ENCODE results near the gene HAUS1.

HAUS1 gene

DNA sequence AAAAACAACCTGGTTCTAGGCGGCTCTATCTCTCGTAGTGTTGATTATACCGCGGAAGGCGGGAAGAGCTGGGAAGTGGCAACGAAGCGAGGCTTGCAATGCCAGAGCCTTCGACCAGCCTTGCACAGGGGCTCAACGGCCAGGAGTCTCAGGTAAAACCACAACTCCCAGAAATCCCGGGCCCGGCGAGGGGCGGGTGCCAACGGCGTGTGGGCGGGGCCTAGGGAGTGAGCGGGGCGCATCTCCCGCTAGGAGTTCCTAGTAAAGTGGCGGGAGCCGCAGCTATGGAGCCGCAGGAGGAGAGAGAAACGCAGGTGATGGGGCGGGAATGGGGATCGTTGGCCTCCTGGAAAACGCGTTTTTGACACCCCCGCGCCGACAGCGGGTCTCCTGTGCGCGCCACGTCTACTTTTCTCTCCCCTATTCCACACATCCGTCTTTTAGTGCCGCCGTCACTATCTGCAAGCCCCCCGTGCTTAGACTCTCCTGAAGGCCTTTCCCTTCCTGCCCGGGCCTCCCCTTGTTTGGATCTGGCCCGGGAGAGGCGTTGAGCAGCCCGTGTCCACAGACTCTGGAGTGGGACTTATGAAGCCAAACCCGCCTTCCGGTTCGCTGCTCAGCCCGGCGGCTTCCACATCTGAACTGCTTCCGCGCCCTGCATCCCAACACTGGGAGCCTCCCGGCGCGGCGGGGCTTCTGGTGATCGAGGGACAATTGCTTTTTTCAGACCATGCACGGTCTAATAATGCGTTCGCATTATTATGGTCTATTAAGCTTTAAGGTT lies at the start of gene HAUS1:
Gene HAUS1, plus strand, starts transcription at position 258 of the 784 bp plus-strand sequence. Its CDS starts 27 bp downstream, at position 285.
- peaks cover 11% of the 10 kb centered on the region for H3K4me1 ChIP-seq
- H3K36me3 ChIP-seq (replicated peaks): peaks cover 20% of the 10 kb centered on the region
- in situ Hi-C loops (cut with MboI; ENCODE audit: low sequenced_read_pairs): no loop called here
- peak; percentile 91 to 97 for DNase-seq (ENCODE audit: low spot score in 2 of 2)
- H3K9me3 ChIP-seq: no peaks in the 10 kb centered on the region
- H3K4me3 ChIP-seq: peak within 1 kb of the TSS; percentile 64
- H3K27me3 ChIP-seq (ENCODE audit: low read depth): no peaks in the 10 kb centered on the region

DNA sequence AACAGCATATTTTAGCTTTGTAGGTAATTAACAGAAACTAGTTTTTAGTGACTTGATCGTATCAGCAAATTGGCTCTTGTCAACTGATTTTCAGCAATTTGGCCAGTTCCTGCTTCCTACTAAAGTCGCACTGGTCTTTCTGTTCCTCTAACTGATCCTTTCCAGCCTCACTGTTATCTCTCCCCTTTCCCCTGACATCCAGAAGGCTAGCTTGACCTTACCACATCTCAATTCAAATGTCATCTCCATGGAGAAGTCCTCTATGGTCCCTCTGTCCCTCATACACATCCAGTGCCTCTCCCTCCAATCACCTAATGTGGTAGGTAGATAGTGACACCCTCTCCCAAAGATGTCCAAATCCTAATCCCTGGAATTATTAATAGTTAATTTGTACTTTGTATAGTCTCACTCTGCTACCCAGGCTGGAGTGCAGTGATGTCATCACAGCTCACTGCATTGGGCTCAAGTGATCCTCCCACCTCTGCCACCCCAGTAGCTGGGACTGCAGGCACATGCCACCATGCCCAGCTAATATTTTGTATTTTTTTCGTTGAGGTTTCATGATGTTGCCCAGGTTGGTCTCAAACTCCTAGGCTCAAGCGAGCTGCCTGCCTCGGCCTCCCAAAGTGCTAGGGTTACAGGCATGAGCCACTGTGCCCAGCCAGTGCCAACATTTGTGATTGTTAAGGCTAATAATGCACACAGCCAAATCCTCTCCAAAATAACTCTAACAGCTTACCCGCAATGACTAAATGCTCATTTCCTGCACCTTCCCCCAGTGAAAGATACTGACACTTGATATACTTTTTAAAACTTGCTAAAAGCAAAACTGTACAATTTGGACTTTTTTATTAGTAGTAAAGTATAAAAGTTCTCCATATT lies 49.0 kb upstream of the HAUS1 start:
- in situ Hi-C loops (cut with MboI; ENCODE audit: low sequenced_read_pairs): no loop called here
- Histone ChIP-seq H3K4me1 (no peaks in the 10 kb centered on the region), H3K27me3 (ENCODE audit: low read depth) (no peaks in the 10 kb centered on the region), H3K36me3 (replicated peaks) (no peaks in the 10 kb centered on the region), H3K9me3 (no peaks in the 10 kb centered on the region), H3K4me3 (no peak overlapping the region)
- no peak for DNase-seq (ENCODE audit: low spot score in 2 of 2)

DNA sequence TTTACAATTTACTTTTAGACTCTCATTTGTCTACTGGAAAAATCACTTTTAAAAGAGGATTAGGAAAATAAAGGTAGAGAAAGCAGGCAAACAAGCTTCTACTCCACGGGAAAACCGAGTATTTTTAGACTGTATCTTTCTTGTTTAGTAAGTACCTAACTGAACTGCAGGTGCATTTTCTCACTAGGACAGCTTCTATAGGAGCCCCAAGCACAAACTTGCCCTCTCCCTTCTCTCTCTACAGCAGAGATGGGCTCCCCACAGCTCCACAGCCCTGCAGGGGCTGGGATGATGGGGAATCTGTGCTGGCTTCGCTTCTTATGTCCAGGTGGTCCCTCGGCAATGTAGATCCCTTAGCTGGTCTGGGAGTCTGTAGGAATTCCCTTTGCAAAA lies 48.4 kb upstream of the HAUS1 start:
- Histone ChIP-seq H3K4me3 (no peak overlapping the region), H3K27me3 (ENCODE audit: low read depth) (no peaks in the 10 kb centered on the region), H3K4me1 (no peaks in the 10 kb centered on the region), H3K36me3 (replicated peaks) (no peaks in the 10 kb centered on the region), H3K9me3 (no peaks in the 10 kb centered on the region)
- in situ Hi-C loops (cut with MboI; ENCODE audit: low sequenced_read_pairs): no loop called here
- DNase-seq (ENCODE audit: low spot score in 2 of 2): no peak

DNA sequence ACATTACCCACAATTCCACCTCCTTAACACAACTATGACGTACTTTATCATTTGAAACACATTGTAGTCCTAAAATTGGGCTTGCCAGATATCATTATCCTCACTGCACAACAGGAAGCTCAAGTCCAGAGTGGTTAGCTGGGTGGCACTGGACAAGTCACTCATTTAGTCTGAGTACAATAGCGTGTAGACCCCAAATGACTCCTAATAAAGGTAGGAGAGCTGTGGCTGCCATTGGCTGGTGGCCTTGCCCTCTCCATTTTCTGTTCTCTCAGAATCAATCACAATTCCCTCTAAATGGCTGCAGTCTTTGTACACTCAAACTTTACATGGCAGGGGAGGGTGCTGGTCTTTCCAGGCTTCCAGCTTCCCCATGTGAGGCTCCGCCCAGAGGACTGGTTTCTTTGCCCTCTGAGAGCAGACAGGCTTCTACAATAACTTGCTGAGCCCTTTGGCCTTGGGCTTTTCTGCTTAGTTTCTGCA lies 43.8 kb upstream of the HAUS1 start:
- Histone ChIP-seq H3K9me3 (no peaks in the 10 kb centered on the region), H3K36me3 (replicated peaks) (no peaks in the 10 kb centered on the region), H3K4me3 (no peak overlapping the region), H3K27me3 (ENCODE audit: low read depth) (no peaks in the 10 kb centered on the region), H3K4me1 (peaks cover 8% of the 10 kb centered on the region; the same call in 1 of the 2 replicates)
- DNase-seq (ENCODE audit: low spot score in 2 of 2): no peak
- in situ Hi-C loops (cut with MboI; ENCODE audit: low sequenced_read_pairs): no loop called here

- no peak for DNase-seq (ENCODE audit: low spot score in 2 of 2)
- Histone ChIP-seq H3K27me3 (ENCODE audit: low read depth) (no peaks in the 10 kb centered on the region), H3K4me1 (peaks cover 8% of the 10 kb centered on the region; the same call in 1 of the 2 replicates), H3K9me3 (no peaks in the 10 kb centered on the region), H3K36me3 (replicated peaks) (no peaks in the 10 kb centered on the region), H3K4me3 (no peak overlapping the region)
- in situ Hi-C loops (cut with MboI; ENCODE audit: low sequenced_read_pairs): no loop called here
These were observed 42.8 kb upstream of the HAUS1 start for GRCh38 chr18:46061387-46061786.

DNA sequence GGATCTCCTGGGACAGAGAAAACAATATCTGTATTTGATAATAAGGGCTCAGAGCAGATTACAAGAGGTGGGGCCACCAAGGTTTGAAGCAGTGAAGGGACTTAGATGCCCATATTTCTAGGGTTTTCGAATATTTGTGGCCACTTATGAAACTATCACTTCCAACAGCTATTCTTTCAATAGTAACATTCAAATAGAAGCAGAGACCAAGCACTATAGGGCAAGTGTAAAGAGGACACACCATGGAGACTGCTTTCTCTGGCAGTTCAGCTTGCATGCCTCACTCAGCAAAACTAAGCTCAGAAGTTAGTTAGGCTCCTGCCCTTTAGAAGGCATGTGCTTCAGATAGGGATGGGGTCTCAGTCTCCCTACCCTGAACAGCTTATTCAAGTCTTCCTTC lies 42.4 kb upstream of the HAUS1 start:
- H3K9me3 ChIP-seq: no peaks in the 10 kb centered on the region
- in situ Hi-C loops (cut with MboI; ENCODE audit: low sequenced_read_pairs): no loop called here

DNA sequence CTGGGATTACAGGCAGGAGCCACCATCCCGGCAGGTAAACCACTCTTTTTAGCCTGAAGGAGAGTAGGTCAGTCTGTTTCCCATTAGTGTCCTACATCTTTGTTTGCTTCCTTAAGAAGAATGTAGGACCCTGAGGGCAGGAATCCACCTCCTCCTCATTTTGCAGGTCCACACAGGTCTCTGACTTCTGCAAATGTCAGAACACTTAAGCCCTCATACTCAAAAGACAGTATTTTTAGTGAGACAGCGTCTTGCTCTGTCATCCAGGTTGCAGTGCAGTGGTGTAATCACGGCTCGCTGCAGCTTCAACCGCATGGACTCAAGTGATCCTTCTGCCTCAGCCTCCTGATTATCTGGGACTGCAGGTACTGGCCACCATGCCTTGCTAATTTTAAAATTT lies 41.4 kb upstream of the HAUS1 start:
- Histone ChIP-seq H3K9me3 (no peaks in the 10 kb centered on the region), H3K36me3 (replicated peaks) (no peaks in the 10 kb centered on the region), H3K4me1 (peaks cover 8% of the 10 kb centered on the region; the same call in 1 of the 2 replicates), H3K27me3 (ENCODE audit: low read depth) (no peaks in the 10 kb centered on the region), H3K4me3 (no peak overlapping the region)
- in situ Hi-C loops (cut with MboI; ENCODE audit: low sequenced_read_pairs): no loop called here
- DNase-seq (ENCODE audit: low spot score in 2 of 2): no peak

More for the DNA sequence above, 42.4 kb upstream of the HAUS1 start:
- no peaks in the 10 kb centered on the region for H3K27me3 ChIP-seq (ENCODE audit: low read depth)
- no peak for DNase-seq (ENCODE audit: low spot score in 2 of 2)
- no peak overlapping the region for H3K4me3 ChIP-seq
- no peaks in the 10 kb centered on the region for H3K36me3 ChIP-seq (replicated peaks)
- H3K4me1 ChIP-seq: peaks cover 8% of the 10 kb centered on the region; the same call in 1 of the 2 replicates

DNA sequence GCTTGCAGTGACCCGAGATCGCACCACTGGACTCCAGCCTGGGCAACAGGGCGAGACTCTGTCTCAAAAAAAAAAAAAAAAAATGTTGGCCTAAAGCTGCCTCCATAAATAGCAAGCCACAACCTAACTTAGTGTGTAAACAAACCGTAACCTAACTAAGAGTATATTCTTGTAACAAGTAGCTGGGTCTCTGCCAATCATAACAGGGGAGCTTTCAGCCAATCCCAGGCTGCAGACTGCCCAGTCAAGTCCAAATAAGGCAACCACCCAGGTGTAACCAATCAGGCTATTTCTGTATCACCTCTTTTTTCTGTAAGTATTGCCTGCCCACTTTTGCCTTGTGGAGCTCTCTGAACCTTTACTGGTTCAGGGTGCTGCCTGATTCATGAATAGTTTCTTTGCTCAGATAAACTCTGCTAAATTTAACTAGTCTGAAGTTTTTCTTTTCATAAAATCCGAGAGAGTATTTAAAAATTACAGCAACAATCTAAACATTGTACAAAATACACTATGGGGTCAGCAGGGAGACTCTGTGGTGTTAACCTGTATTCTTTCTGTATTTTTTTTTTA lies 36.7 kb upstream of the HAUS1 start:
- Histone ChIP-seq H3K4me1 (peaks cover 11% of the 10 kb centered on the region), H3K27me3 (ENCODE audit: low read depth) (no peaks in the 10 kb centered on the region), H3K36me3 (replicated peaks) (no peaks in the 10 kb centered on the region), H3K9me3 (no peaks in the 10 kb centered on the region), H3K4me3 (no peak overlapping the region)
- in situ Hi-C loops (cut with MboI; ENCODE audit: low sequenced_read_pairs): no loop called here
- DNase-seq (ENCODE audit: low spot score in 2 of 2): peak in 1 of 2 experiments; percentile 31

DNA sequence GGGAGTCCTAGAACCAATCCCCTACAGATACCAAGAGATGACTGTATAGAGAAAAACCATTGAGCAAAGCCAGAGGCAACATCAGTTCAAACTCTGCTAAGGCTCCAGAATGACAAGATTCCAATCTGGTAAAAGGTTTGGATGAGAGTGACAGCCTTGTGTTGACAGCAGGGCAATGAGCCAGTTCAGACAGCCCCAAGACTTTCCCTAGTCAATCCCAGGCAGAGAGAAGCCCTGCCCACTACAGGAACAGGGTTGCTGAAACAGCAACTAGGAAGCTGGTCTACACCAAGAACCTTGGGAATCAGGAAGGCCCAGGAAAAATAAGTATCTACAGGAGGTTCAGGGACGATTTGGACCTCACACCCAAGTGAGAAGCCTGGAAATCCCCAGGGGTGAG lies 35.4 kb upstream of the HAUS1 start:
- Histone ChIP-seq H3K4me1 (peaks cover 8% of the 10 kb centered on the region), H3K36me3 (replicated peaks) (no peaks in the 10 kb centered on the region), H3K9me3 (no peaks in the 10 kb centered on the region), H3K4me3 (no peak overlapping the region), H3K27me3 (ENCODE audit: low read depth) (no peaks in the 10 kb centered on the region)
- in situ Hi-C loops (cut with MboI; ENCODE audit: low sequenced_read_pairs): no loop called here
- no peak for DNase-seq (ENCODE audit: low spot score in 2 of 2)

DNA sequence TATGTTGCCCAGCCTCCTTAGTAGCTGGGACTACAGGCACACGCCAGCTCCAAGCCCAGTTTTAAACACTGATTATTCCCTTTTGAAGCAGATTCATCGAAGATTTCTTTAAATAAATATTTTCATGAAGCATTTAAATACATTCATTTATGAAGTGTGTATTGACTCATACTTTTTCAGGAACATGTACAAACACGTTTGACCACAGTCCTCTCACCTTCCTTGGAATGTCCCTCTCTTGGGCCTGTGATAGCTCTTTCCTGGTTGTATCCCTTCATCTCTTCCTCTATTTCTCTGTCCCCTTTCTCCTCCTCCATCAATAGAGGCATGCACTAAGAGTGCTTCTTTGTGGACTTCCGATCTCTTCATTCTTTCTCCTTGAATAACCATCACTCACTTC lies 34.7 kb upstream of the HAUS1 start:
- H3K36me3 ChIP-seq (replicated peaks): no peaks in the 10 kb centered on the region
- no peaks in the 10 kb centered on the region for H3K9me3 ChIP-seq
- DNase-seq (ENCODE audit: low spot score in 2 of 2): no peak
- H3K27me3 ChIP-seq (ENCODE audit: low read depth): no peaks in the 10 kb centered on the region
- H3K4me3 ChIP-seq: no peak overlapping the region
- in situ Hi-C loops (cut with MboI; ENCODE audit: low sequenced_read_pairs): no loop called here
- H3K4me1 ChIP-seq: peaks cover 5% of the 10 kb centered on the region; the same call in 1 of the 2 replicates

DNA sequence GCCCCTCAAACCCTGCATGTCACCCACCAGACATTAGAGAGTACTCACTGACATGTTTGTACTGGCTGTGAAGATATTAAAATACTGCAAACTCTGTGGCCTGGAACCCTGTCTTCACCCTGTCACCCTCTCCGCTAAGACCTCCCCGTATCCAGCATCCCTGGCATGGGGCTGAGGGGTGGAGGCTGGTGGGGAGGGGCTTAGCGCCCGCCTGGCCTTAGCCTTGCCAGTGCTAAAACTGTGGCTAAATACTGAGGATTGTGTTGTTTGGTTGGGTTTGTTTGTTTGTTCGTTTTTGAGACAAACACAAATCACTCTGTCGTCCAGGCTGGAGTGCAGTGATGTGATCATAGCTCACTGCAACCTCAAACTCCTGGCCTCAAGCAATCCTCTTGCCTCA lies 34.0 kb upstream of the HAUS1 start:
- H3K4me3 ChIP-seq: no peak overlapping the region
- no peak for DNase-seq (ENCODE audit: low spot score in 2 of 2)
- H3K9me3 ChIP-seq: no peaks in the 10 kb centered on the region
- H3K27me3 ChIP-seq (ENCODE audit: low read depth): no peaks in the 10 kb centered on the region
- peaks cover 5% of the 10 kb centered on the region; the same call in 1 of the 2 replicates for H3K4me1 ChIP-seq
- no peaks in the 10 kb centered on the region for H3K36me3 ChIP-seq (replicated peaks)
- in situ Hi-C loops (cut with MboI; ENCODE audit: low sequenced_read_pairs): loop anchor here (5.0 kb wide), 1 partner anchor 378 kb away; no protein-coding TSS in a partner anchor

- in situ Hi-C loops (cut with MboI; ENCODE audit: low sequenced_read_pairs): loop anchor here (5.0 kb wide), 1 partner anchor 379 kb away; no protein-coding TSS in a partner anchor
- no peaks in the 10 kb centered on the region for H3K9me3 ChIP-seq
- H3K27me3 ChIP-seq (ENCODE audit: low read depth): no peaks in the 10 kb centered on the region
- H3K4me3 ChIP-seq: peak overlapping the region; percentile 60
- no peaks in the 10 kb centered on the region for H3K36me3 ChIP-seq (replicated peaks)
- DNase-seq (ENCODE audit: low spot score in 2 of 2): no peak
- H3K4me1 ChIP-seq: peaks cover 5% of the 10 kb centered on the region; the same call in 1 of the 2 replicates
These were observed 33.2 kb upstream of the HAUS1 start for GRCh38 chr18:46070815-46071652.

Measured in HAP-1 (cell line).